Upper lobe of left lung (tissue), 4 donors: ENCODE measurements around the gene DUSP8.
"Not testable (repeated sequence)": the region's sequence is repeated elsewhere in the genome, so short reads cannot be mapped to it uniquely, and the experiment has no call there.

Experiments
- CTCF ChIP-seq, 6 experiments: fragments of 450-650 bp in 4 of 6; fragments of 200-600 bp in 2 of 6; sonication (generic) in 2 of 6; IDR thresholded peaks; one replicate each; pipeline ENCODE4 v1.5.1; 2016 to 2019; ENCODE audit warnings: antibody characterized with exemption in 6 of 6
- EP300 ChIP-seq, 4 donors: sonication (generic); formaldehyde crosslinking; IDR thresholded peaks; one replicate each; pipeline ENCODE4 v1.5.1; 2017; ENCODE audit warnings: antibody characterized with exemption in 4 of 4, control low read depth in 2 of 4
- POLR2A ChIP-seq, 4 donors: fragments of 450-650 bp; IDR thresholded peaks; one replicate each; pipeline ENCODE4 v1.5.1; 2016 to 2017; ENCODE audit warnings: antibody characterized with exemption in 4 of 4, mild to moderate bottlenecking in 2 of 4
- POLR2AphosphoS5 ChIP-seq, 2 donors: sonication (generic); formaldehyde crosslinking; IDR thresholded peaks; one replicate each; pipeline ENCODE4 v1.5.1; 2017; ENCODE audit warnings: antibody characterized with exemption in 2 of 2

DNA sequence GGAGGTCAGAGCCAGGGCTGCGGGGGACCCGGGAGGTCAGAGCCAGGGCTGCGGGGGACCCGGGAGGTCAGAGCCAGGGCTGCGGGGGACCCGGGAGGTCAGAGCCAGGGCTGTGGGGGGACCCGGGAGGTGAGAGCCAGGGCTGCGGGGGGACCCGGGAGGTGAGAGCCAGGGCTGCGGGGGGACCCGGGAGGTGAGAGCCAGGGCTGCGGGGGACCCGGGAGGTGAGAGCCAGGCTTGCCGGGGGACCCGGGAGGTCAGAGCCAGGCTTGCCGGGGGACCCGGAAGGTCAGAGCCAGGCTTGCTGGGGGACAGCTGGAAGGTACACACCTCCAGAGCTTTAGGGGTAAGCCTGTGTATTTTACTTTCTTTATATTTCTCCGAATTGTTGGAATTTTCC is 61.7 kb downstream of the DUSP8 start:
- TF ChIP-seq CTCF, POLR2A, EP300, POLR2AphosphoS5 (IDR thresholded peaks at IDR 0.05): not testable (repeated sequence)
